ENCODE data around the gene FAM90A26. TPM values are rescaled to one million over a fixed set of nuclear protein-coding genes. Genes with fewer than 3 reads are reported as not detected.
A peak's percentile ranks its signal among the peaks of the same experiment; 100 is the strongest.
"Not testable (repeated sequence)": the region's sequence is repeated elsewhere in the genome, so short reads cannot be mapped to it uniquely, and the experiment has no call there.

The FAM90A26 gene
- total and polyA plus RNA-seq, 2 of the 4 experiments (the other 2 are of a cell fraction) = not detected

- H3K27ac ChIP-seq (ENCODE audit: insufficient read depth, low read length); H2BK5ac ChIP-seq (ENCODE audit: low read depth, low read length, poor library complexity, severe bottlenecking); CTCF ChIA-PET; H3K9ac ChIP-seq (ENCODE audit: low read depth, low read length); H2AK5ac ChIP-seq (ENCODE audit: low read depth, low read length); H3K4me2 ChIP-seq (ENCODE audit: low read depth, low read length); in situ Hi-C loops (cut with MboI; ENCODE audit: low sequenced_read_pairs); H4K8ac ChIP-seq (ENCODE audit: low read depth in 2 of 2, low read length in 2 of 2); H3K9me1 ChIP-seq (ENCODE audit: insufficient read depth, low read length); H3K23ac ChIP-seq (ENCODE audit: low read depth, low read length); H3K4ac ChIP-seq (ENCODE audit: low read depth, low read length); H3K14ac ChIP-seq (replicated peaks; ENCODE audit: low read depth, low read length); H3K56ac ChIP-seq (ENCODE audit: extremely low read depth, insufficient read depth, low read length); H4K5ac ChIP-seq (ENCODE audit: low read depth, low read length); H3K4me3 ChIP-seq (ENCODE audit: insufficient read depth, low read depth, low read length); H3K27me3 ChIP-seq (ENCODE audit: control insufficient read depth, insufficient read depth, low read length); dilution Hi-C loops (cut with HindIII; ENCODE audit: low sequenced_read_pairs, unreplicated experiment); ATAC-seq (ENCODE audit: low read depth); H2AK9ac ChIP-seq (replicated peaks; ENCODE audit: low read depth, low read length, poor library complexity); H4K20me1 ChIP-seq (ENCODE audit: insufficient read depth, low read length); H2BK20ac ChIP-seq (ENCODE audit: low read depth, low read length); POLR2A ChIA-PET (ENCODE audit: unreplicated experiment); BruUV-seq (replicated peaks); H2BK15ac ChIP-seq (ENCODE audit: low read depth, low read length); H3K36me3 ChIP-seq (ENCODE audit: control insufficient read depth, insufficient read depth, low read length); intact Hi-C loops (cut with micrococcal nuclease); H4K91ac ChIP-seq (ENCODE audit: insufficient read depth, low read depth, low read length); H2AFZ ChIP-seq (replicated peaks; ENCODE audit: low read length, poor library complexity); H3K9me3 ChIP-seq (ENCODE audit: control insufficient read depth, insufficient read depth, low read length); H2BK120ac ChIP-seq (ENCODE audit: low read depth, low read length); H3K79me1 ChIP-seq (ENCODE audit: low read depth in 1 of 2, low read length in 2 of 2); H3K4me1 ChIP-seq (ENCODE audit: control insufficient read depth, insufficient read depth, low read length); H3K18ac ChIP-seq (ENCODE audit: low read depth, low read length): not testable (repeated sequence)
- TF ChIP-seq RAD21 (IDR thresholded peaks at IDR 0.05; ENCODE audit: low read length) (peak; percentile 22), CTCF (conservative IDR thresholded peaks at IDR 0.05; ENCODE audit: low read depth, low read length) (0 out of 2 replicates have a peak, but pooled peaks have one; percentile 17)
- WGBS, 2 experiments (ENCODE audit: extremely low coverage in 2 of 2, insufficient read length in 1 of 2) = no CpG with 5 or more reads among the region's 6 CpGs
- DNase-seq = peak; percentile 31
Measured at GRCh38 chr4:9158392-9158791, 11.8 kb upstream of the FAM90A26 start.

- not testable (repeated sequence) for H3K9ac ChIP-seq (ENCODE audit: low read depth, low read length)
- DNase-seq = peak; percentile 41
Measured at GRCh38 chr4:9160046-9160445, 10.2 kb upstream of the FAM90A26 start.

More at GRCh38 chr4:9160046-9160445, 10.2 kb upstream of the FAM90A26 start:
- H2AK9ac ChIP-seq (replicated peaks; ENCODE audit: low read depth, low read length, poor library complexity); dilution Hi-C loops (cut with HindIII; ENCODE audit: low sequenced_read_pairs, unreplicated experiment); H2BK15ac ChIP-seq (ENCODE audit: low read depth, low read length); ATAC-seq (ENCODE audit: low read depth); H3K4me1 ChIP-seq (ENCODE audit: control insufficient read depth, insufficient read depth, low read length); intact Hi-C loops (cut with micrococcal nuclease); H3K4ac ChIP-seq (ENCODE audit: low read depth, low read length); H4K5ac ChIP-seq (ENCODE audit: low read depth, low read length); BruUV-seq (replicated peaks); H3K4me3 ChIP-seq (ENCODE audit: insufficient read depth, low read depth, low read length); H3K23ac ChIP-seq (ENCODE audit: low read depth, low read length); H3K14ac ChIP-seq (replicated peaks; ENCODE audit: low read depth, low read length); H3K79me1 ChIP-seq (ENCODE audit: low read depth in 1 of 2, low read length in 2 of 2); H3K4me2 ChIP-seq (ENCODE audit: low read depth, low read length); H3K56ac ChIP-seq (ENCODE audit: extremely low read depth, insufficient read depth, low read length); H2AFZ ChIP-seq (replicated peaks; ENCODE audit: low read length, poor library complexity); H3K36me3 ChIP-seq (ENCODE audit: control insufficient read depth, insufficient read depth, low read length); H4K20me1 ChIP-seq (ENCODE audit: insufficient read depth, low read length); H4K8ac ChIP-seq (ENCODE audit: low read depth in 2 of 2, low read length in 2 of 2); H3K9me1 ChIP-seq (ENCODE audit: insufficient read depth, low read length); CTCF ChIA-PET; H3K18ac ChIP-seq (ENCODE audit: low read depth, low read length); H2BK20ac ChIP-seq (ENCODE audit: low read depth, low read length); H2BK120ac ChIP-seq (ENCODE audit: low read depth, low read length); H2BK5ac ChIP-seq (ENCODE audit: low read depth, low read length, poor library complexity, severe bottlenecking); in situ Hi-C loops (cut with MboI; ENCODE audit: low sequenced_read_pairs); H4K91ac ChIP-seq (ENCODE audit: insufficient read depth, low read depth, low read length); H3K9me3 ChIP-seq (ENCODE audit: control insufficient read depth, insufficient read depth, low read length); H2AK5ac ChIP-seq (ENCODE audit: low read depth, low read length); H3K27ac ChIP-seq (ENCODE audit: insufficient read depth, low read length); POLR2A ChIA-PET (ENCODE audit: unreplicated experiment); H3K27me3 ChIP-seq (ENCODE audit: control insufficient read depth, insufficient read depth, low read length): not testable (repeated sequence)
- WGBS, 2 experiments (ENCODE audit: extremely low coverage in 2 of 2, insufficient read length in 1 of 2) = no CpG with 5 or more reads among the region's 6 CpGs

All from IMR-90 (cell line).